ENCODE measurements around the gene TMEM231.
A peak's percentile ranks its signal among the peaks of the same experiment; 100 is the strongest.
"Not testable (repeated sequence)": the region's sequence is repeated elsewhere in the genome, so short reads cannot be mapped to it uniquely, and the experiment has no call there.

Gene TMEM231

DNA sequence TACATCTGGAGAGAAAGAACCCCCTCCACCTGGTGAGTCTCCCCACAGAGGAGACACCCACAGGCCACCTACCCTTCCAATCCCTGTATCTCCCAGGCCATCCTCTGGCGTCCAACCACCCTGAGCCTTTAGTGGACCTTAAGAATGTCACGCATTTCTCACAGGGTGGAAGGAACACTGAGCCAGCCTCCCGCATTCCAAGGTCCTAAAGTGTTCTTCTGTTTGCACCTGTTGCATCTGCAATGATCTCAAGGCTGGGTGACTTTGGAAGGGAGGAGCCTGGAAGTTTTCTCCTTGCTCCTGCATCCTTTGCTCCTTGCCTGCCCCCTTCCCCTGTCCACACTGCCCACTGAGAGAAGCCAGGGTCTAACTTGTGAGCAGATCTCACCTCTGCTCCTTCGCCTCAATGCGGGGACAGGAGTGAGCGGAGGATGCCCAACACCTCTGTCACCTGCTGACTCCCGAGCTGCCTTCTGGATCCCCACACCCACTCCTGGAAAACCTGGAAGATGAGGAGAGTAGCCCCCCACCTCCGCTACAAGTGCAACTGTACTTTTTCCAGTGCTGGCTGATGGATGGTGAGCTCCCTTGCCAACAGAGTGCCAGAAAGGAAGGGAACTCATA, 23.8 kb downstream of the TMEM231 start:
- no peak for DNase-seq (ENCODE audit: low read depth)

- DNase-seq (ENCODE audit: low read depth), result no peak
Observed at GRCh38 chr16:75529959-75530358, 26.1 kb downstream of the TMEM231 start.

DNA sequence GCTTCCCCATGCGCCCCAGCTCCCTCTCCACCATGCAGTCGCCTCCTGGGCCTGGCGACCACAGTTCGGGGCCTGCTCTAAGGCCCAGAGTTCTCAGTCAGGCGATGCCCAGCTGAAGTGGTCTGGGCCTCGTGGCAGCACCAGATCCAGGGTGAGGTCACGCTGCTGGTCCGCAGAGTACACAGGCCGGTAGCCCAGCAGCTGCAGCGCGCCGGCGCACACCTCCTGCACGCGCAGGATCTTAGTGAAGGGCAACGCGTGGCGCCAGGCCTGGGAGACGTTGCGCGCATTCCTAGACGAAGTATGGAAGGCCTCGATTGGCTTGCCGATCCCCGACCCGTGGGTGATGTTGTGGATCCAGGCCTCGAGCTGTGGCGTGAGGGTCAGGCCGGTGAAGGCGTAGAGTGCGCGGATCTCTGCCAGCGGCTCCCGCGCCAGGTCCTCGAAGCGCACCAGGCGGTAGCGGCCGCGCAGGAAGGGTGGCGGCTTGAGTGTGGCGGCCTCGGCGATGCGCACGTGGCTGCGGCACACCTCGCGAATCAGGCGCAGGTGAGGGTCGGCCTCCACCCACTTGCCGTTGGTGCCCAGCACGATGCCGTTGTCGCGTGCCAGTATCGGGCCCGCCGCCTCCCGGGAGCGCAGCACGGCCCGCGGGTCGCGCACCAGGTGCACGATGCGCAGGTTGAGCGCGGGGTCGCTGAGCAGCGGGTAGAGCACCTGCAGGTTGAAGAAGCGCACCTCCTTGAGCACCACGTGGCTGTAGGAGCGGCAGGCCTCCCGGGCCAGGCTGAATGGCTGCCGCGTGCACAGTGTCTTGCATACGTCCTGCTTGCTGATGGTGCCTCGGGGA, 26.8 kb downstream of the TMEM231 start:
- no peak for DNase-seq (ENCODE audit: low read depth)

- DNase-seq (ENCODE audit: low read depth), result no peak
Observed at GRCh38 chr16:75527825-75528299, 28.2 kb downstream of the TMEM231 start.

GRCh38 chr16:75526032-75526790, 29.8 kb downstream of the TMEM231 start:
- no peak for DNase-seq (ENCODE audit: low read depth)

- no peak for DNase-seq (ENCODE audit: low read depth)
Observed at GRCh38 chr16:75519175-75519574, 36.9 kb downstream of the TMEM231 start.

- DNase-seq (ENCODE audit: low read depth), result not testable (repeated sequence)
Observed at GRCh38 chr16:75516189-75516966, 39.7 kb downstream of the TMEM231 start.

GRCh38 chr16:75514296-75514695, 41.8 kb downstream of the TMEM231 start:
- no peak for DNase-seq (ENCODE audit: low read depth)

DNA sequence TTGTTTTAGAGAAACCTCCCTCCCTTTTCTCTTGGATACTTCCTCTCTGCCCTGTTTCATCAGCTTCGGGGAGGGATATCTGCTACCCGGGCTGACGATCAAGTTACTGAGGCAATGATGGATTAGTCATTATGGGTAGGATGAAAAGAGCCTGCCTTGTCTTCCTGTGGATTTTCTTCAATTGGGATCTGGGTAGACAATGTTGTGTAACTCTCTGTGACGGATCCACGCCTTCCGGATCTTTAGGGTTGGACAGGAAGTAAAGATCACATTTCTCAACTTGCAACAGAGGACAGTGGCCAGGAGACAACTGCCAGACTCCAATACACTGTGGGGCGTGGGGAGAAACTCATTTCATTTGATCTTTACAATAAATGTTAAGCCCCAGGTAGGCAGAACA, 49.5 kb downstream of the TMEM231 start:
- peak; percentile 93 for DNase-seq (ENCODE audit: low read depth)

GRCh38 chr16:75506107-75506506, 49.9 kb downstream of the TMEM231 start:
- DNase-seq (ENCODE audit: low read depth), result no peak

DNA sequence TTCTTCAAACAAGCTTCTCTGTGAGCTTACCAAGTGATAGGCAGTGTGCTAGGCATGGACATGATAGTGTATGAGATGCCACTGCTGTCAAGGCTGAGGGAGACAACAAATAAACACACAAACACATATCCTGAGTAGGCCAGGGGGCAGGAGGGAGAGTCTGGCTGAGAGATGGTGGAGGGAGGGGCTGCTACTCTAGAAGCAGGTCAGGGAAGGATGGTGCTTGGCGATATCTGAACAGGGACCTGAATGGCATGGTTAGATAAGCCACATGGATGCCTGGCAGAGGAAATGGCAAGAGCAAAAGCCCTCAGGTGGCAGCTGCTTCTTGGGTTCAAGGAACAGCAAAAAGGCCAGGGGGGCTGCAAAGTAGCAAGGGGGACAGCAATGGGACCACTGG, 52.3 kb downstream of the TMEM231 start:
- no peak for DNase-seq (ENCODE audit: low read depth)

GRCh38 chr16:75502916-75503605, 53.0 kb downstream of the TMEM231 start:
- DNase-seq (ENCODE audit: low read depth), result no peak

DNA sequence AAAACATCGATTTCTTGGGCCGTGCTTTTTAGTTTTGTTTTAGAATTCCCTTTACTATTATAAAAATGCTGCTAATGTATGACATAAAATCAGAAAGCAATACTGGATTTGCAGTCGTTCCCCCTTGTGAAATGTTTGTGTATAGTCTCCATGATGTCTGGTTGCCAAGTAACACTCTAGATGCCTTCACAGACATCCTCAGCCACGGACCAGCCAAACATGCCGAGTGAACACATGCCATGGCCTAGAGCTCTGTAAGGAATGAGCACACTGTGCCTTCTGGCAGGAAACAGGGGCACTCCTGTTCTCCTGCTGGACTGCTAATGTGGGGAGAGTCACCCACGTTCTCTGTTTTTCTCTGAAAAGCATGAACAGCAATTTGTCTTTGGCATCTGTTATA, 54.2 kb downstream of the TMEM231 start:
- peak; percentile 80 for DNase-seq (ENCODE audit: low read depth)

- no peak for DNase-seq (ENCODE audit: low read depth)
Observed at GRCh38 chr16:75501359-75501758, 54.7 kb downstream of the TMEM231 start.

DNA sequence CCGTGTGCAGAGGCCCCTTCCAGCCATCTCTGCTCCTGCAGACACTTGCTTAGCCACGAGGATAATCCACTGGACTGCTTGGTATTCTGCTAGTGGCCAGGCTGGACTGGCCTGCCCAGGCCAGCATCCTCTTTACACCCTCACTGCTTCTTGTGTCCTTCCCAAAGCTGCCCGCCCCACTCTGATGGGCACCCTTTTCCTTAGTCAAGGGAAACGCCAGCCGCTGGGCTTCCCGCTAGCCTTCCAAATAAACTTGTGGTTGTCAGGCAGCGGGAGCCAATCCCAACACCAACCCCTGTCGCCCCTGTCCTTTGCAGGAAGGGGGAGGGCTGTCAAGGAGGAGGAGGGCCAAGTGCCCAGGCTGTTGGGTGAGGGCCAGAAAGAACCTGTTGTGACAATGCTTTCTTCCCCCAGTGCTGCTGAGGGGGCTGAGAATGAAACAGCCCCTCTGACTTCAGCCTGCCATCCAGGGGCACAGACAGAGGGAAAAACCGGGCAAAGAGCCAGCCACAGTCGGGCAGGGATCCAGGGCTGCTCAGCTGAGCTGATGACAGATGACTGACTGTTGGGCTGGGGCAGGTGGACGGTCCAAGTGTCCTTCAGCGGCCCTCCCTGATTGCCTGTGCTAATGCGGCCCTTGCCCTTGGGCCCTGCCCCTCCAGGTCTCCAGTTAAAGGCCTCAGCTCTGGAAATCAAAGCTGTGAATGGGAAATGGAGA, 57.3 kb downstream of the TMEM231 start:
- DNase-seq (ENCODE audit: low read depth), result not testable (repeated sequence)

GRCh38 chr16:75497558-75497957, 58.5 kb downstream of the TMEM231 start:
- no peak for DNase-seq (ENCODE audit: low read depth)

DNA sequence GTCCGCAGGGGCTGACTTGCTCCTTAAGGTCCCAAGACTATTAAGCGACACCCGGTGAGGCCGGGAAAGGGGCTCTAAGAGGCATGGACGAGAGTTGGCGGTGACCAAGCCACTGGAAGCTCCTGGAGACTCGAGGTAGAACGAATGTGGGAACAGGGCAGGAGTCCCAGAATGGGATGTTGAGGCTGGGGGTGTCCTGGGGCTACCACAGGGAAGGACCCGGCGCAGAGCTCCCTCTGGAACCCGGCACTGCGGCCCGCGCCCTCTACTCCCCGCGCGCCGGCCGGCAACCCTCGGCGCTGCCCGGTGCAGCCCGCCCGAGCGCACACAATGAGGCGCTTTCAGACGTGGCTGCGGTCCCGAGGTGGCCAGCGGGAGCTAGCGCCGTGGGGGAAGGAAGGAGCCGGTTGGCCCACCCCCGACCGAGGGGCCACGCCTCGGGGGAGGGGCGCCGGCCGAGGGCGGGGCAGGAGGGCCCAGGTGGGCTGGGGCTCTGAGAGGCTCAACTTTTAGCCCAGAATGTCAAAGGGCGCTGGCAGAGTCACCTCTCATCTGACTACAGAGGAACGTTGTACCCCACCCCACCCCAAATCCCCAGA, 60.9 kb downstream of the TMEM231 start, which contains the start of gene CHST6:
Gene CHST6, minus strand, starts transcription at position 366 of the 599 bp plus-strand sequence. CDS start 15,613 bp downstream, outside the sequence.
- DNase-seq (ENCODE audit: low read depth), result no peak

DNA sequence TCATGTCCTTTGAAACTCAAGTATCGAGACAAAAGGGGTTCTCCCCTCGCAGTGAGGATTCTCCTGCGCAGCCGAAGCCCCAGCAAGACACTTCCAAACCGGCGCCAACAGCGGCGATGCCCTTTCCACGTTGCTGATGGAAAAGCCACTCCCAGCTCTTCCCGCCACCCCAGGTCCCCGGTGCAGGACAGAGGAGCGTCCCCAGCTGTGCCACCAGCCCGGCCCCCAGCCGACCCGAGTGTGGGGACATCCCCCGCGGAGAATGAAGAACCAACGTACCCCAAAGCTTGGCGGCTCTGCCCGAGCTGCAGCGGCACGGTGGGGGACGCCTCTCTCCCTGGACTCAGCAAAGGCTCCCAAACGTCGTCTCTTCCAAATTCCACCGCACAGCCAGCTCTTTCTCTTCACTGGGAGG, 61.4 kb downstream of the TMEM231 start:
- no peak for DNase-seq (ENCODE audit: low read depth)

DNA sequence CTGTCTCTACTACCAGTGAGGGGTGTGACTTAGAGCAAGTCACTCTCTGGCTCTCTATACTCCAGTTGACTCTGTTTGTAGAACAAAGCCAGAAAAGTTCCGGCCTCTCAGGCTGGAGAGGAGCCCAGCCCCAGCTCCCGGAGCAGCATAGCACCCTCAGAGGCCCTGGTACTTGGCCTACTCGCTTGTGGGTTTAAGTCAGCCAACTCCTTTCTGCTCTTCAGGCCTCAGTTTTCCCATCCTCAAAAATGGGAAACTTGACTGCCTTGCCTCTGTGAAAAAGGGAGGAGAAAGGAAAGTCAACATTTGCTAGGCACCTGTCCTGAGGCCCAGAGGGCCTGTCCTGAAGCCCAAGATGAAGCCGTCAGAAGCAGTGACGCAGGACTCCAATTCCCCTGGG, 61.9 kb downstream of the TMEM231 start:
- no peak for DNase-seq (ENCODE audit: low read depth)

GRCh38 chr16:75491876-75492275, 64.2 kb downstream of the TMEM231 start:
- DNase-seq (ENCODE audit: low read depth), result no peak

All from stromal cell of bone marrow (primary cell).